Transverse colon (tissue), 4 donors: ENCODE results near the gene KCNQ4. TPM values are rescaled to one million over a fixed set of nuclear protein-coding genes. Genes with fewer than 3 reads are reported as not detected.

ENCODE experiments used
- DNase-seq: peaks from one replicate; pipeline ENCODE4 v3.0.0-alpha.2; 2019
- H3K27ac ChIP-seq, 4 donors: fragments of 200-600 bp; sonication (generic); 2 replicates each; pipeline ENCODE4 v1.5.1; 2016 to 2018; ENCODE audit warnings: inconsistent platforms in 4 of 4
- H3K27me3 ChIP-seq: fragments of 200-600 bp; sonication (generic); 2 replicates; pipeline ENCODE4 v1.5.1; 2017; ENCODE audit warnings: inconsistent platforms
- H3K36me3 ChIP-seq, 4 donors: fragments of 200-600 bp; sonication (generic); 2 replicates each; pipeline ENCODE4 v1.5.1; 2017 to 2019; ENCODE audit warnings: inconsistent platforms in 4 of 4
- H3K4me1 ChIP-seq, 4 donors: fragments of 200-600 bp; sonication (generic); 2 replicates each; pipeline ENCODE4 v1.5.1; 2017 to 2020; ENCODE audit warnings: inconsistent platforms in 4 of 4
- H3K4me3 ChIP-seq, 4 donors: fragments of 200-600 bp; sonication (generic); 1 replicate in 1 of 4; 2 replicates in 3 of 4; pipeline versions ENCODE4 v1.5.1 to v1.6.1; 2017 to 2019; ENCODE audit warnings: inconsistent platforms in 4 of 4
- H3K9me3 ChIP-seq, 2 donors: fragments of 200-600 bp; sonication (generic); 2 replicates each; pipeline ENCODE4 v1.5.1; 2017 to 2019; ENCODE audit warnings: inconsistent platforms in 2 of 2
- EP300 ChIP-seq: sonication (generic); formaldehyde crosslinking; IDR thresholded peaks from one replicate; pipeline ENCODE4 v1.6.1; 2017; ENCODE audit warnings: antibody characterized with exemption, low read depth
- POLR2A ChIP-seq: fragments of 450-650 bp; IDR thresholded peaks from one replicate; pipeline ENCODE4 v1.6.1; 2016; ENCODE audit warnings: antibody characterized with exemption, mild to moderate bottlenecking, moderate library complexity
- POLR2AphosphoS5 ChIP-seq, 3 donors: sonication (generic); formaldehyde crosslinking; IDR thresholded peaks; one replicate each; pipeline ENCODE4 v1.6.1; 2016; ENCODE audit warnings: antibody characterized with exemption in 3 of 3
- WGBS, 2 donors: methylation state at CpG; one replicate each; pipeline ENCODE4 v1.1.5; 2018; ENCODE audit warnings: low coverage in 1 of 2; 5-methylcytosine and 5-hydroxymethylcytosine counted together
- in situ Hi-C, 4 donors: fragments of 200-750 bp; cut with MboI; loops; one replicate each; pipeline versions ENCODE4 v1.15.0 to v1.15.1; 2017; ENCODE audit warnings: low sequenced_read_pairs in 3 of 4, low pct_ligation_motif_present in 1 of 4, low pct_unique_long_range_greater_than_20kb in 1 of 4
- intact Hi-C: fragments of 100-400 bp; cut with DNase I; formaldehyde crosslinking; loops from one replicate; pipeline ENCODE4 v1.15.1; 2023; ENCODE audit warnings: low total_unique reads
- total RNA-seq, 4 donors: library from RNA; depleted of rRNA; stranded (reverse); fragments of >200 nt; gene quantifications; one replicate each; pipeline ENCODE4 v1.1.0, GENCODE V29; 2016
- TF ChIP-seq, protein P1 (sequence below), 5 experiments: fragments of 200-600 bp in 3 of 5; fragments of 450-650 bp in 2 of 5; sonication (generic) in 3 of 5; IDR thresholded peaks; 1 replicate in 2 of 5; 2 replicates in 3 of 5; pipeline ENCODE4 v1.5.1; 2016 to 2017; ENCODE audit warnings: antibody characterized with exemption in 5 of 5, inconsistent platforms in 3 of 5, mild to moderate bottlenecking in 2 of 5, moderate library complexity in 1 of 5

The KCNQ4 gene
- total RNA-seq, 4 donors from 2014 or later = 3.1 to 33.7 (median 3.6) TPM

DNA sequence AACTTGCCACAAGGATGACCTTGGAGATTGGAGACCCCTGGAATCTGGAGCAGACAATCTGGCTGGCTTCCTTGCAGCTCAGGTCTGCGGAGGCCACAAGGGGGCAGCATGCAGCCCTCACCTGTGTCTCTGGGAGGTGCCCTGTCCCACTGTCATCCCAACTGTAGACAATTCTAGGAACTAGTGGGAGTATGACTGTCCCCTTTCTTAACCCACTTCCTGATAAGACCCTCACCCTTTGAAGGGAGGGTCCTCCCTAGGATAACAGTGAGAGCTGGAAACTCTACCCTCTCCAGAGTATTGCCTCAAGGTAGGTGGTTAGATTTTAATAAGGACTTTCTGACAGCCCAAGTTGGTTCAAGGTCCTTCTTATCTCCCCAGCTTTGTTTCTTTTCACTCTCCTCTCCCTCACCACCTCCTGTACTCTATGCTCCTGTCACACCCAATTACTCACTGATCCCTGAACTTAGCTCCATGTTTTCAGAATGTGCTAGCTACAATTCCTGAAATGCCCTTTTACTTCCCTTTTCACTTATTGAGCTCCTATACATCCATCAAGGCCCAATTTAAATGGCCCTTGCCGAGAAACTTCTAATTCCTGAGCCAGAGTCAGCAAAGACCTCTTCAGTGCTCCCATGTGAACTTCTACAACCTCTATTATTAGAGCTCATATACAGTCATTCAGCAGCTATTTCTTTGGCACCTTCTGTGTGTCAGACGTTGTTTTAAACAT lies 9.2 kb upstream of the KCNQ4 start:
- 0 to 51% methylated on average over 1 to 3 of the region's 3 CpGs for WGBS, 2 donors
- DNase-seq = peak; percentile 72
- H3K9me3 ChIP-seq = no peaks in the 10 kb centered on the region
- no peaks in the 10 kb centered on the region for H3K27me3 ChIP-seq
- no peak overlapping the region for H3K27ac ChIP-seq
- TF ChIP-seq POLR2A (no peak), POLR2AphosphoS5 (IDR thresholded peaks at IDR 0.05) (no peak)
- TF ChIP-seq, protein P1, sequence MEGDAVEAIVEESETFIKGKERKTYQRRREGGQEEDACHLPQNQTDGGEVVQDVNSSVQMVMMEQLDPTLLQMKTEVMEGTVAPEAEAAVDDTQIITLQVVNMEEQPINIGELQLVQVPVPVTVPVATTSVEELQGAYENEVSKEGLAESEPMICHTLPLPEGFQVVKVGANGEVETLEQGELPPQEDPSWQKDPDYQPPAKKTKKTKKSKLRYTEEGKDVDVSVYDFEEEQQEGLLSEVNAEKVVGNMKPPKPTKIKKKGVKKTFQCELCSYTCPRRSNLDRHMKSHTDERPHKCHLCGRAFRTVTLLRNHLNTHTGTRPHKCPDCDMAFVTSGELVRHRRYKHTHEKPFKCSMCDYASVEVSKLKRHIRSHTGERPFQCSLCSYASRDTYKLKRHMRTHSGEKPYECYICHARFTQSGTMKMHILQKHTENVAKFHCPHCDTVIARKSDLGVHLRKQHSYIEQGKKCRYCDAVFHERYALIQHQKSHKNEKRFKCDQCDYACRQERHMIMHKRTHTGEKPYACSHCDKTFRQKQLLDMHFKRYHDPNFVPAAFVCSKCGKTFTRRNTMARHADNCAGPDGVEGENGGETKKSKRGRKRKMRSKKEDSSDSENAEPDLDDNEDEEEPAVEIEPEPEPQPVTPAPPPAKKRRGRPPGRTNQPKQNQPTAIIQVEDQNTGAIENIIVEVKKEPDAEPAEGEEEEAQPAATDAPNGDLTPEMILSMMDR (IDR thresholded peaks at IDR 0.05) = peak; percentile 72 to 84 (median 82)
- in situ Hi-C loops (loop anchor here in 1 of 4 donors (10.0 kb wide), 1 partner anchor 70 kb away; no protein-coding TSS in a partner anchor), intact Hi-C loops (loop anchor here (5.0 kb wide), 1 partner anchor 73 kb away; no protein-coding TSS in a partner anchor)
- peaks cover 0 to 23% (median 9%) of the 10 kb centered on the region in 4 donors for H3K36me3 ChIP-seq
- H3K4me3 ChIP-seq = no peak overlapping the region
- peaks cover 3 to 6% (median 4%) of the 10 kb centered on the region in 4 donors for H3K4me1 ChIP-seq

DNA sequence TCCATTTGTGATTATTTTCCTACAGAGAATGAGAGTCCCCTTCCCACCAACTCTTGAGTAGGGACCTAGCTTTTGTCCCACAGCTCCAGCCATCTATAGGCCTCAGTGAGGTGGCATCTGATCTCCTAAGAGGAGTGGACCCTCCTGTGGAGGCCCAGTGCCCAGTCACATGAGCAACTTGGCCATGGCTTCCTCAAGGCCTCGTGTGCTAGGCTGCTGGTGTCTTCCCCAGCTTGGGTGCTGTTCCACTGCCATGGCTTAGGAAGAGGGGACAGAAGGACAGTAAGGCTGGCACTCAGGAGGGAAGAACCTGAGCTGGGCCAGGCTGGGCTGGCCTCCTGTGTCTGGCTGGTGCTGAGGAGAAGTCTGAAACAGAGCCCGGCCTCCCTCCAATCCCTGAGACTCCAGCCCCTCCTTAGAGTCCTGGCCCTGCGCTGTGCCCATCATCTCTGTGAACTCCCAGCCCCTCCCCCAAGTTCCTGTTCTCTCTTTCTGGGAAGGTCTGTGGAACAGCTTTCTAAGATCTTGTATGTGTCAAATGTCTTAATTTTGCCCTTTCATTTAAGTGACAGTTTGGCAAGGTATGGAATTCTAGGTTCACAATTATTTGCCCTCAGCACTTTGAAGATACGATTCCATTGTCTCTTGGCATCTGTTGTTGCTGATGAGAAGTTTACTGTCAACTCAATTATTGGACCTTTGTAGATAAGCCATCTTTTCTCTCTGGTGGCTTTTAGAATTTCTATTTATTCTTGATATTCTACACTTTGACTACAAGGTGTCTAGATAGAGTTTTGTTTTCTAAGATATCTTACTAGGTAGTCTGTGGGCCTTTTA lies 7.1 kb upstream of the KCNQ4 start:
- 96 to 100% methylated on average over 1 to 4 of the region's 4 CpGs for WGBS, 2 donors
- TF ChIP-seq EP300 (no peak), POLR2A (no peak), POLR2AphosphoS5 (IDR thresholded peaks at IDR 0.05) (no peak)
- TF ChIP-seq, protein P1 (IDR thresholded peaks at IDR 0.05) = no peak
- Histone ChIP-seq H3K27ac (no peak overlapping the region), H3K27me3 (no peaks in the 10 kb centered on the region), H3K4me1 (peaks cover 3 to 6% (median 4%) of the 10 kb centered on the region in 4 donors), H3K36me3 (peaks cover 0 to 15% (median 0%) of the 10 kb centered on the region in 4 donors), H3K9me3 (no peaks in the 10 kb centered on the region), H3K4me3 (no peak overlapping the region)
- intact Hi-C loops (no loop called here), in situ Hi-C loops (loop anchor here in 1 of 4 donors (10.0 kb wide), 1 partner anchor 68 kb away; no protein-coding TSS in a partner anchor)
- DNase-seq = no peak

DNA sequence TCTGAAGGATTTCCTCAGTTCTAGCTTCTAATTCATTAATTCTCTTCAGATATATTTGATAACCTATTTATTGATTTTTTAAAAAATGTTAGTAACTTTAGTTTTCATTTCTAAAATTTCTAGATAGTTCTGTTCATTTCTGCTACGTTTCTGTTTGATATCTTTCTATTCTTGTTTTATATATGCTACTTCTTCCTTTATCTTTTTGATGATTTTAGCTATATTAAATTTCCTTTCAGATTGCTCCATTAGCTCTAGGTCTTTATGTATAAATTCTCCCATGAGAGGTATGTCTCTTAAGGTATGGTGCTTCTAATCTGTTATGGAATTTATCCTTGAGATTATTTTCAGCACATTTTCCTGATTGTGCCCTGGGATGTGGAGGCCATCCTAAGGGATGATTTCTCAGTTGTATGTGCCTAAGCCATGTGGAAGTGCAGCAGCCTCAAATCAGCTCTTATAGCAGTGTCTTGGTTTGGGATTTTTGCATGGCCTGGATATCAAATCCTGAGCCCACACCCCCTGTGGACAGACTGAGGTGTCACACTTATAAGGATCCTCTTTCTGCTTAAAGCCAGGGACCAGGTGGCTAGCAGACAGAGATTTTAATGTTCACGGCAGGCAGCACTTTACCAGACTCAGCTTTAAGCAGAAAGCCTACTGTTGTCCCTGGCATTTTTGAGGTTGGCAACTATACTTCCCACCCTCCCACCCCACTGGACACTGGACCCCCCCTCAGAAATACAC lies 6.2 kb upstream of the KCNQ4 start:
- intact Hi-C loops (no loop called here), in situ Hi-C loops (loop anchor here in 1 of 4 donors (10.0 kb wide), 1 partner anchor 67 kb away; no protein-coding TSS in a partner anchor)
- WGBS, 2 donors = 93 to 98% methylated on average over 2 of the region's 2 CpGs

More for the DNA sequence above, 6.2 kb upstream of the KCNQ4 start:
- Histone ChIP-seq H3K4me3 (no peak overlapping the region), H3K36me3 (peaks cover 0 to 13% (median 0%) of the 10 kb centered on the region in 4 donors), H3K9me3 (no peaks in the 10 kb centered on the region), H3K27ac (no peak overlapping the region), H3K4me1 (peaks cover 7 to 10% (median 9%) of the 10 kb centered on the region in 4 donors), H3K27me3 (no peaks in the 10 kb centered on the region)
- TF ChIP-seq, protein P1 (IDR thresholded peaks at IDR 0.05) = no peak
- TF ChIP-seq EP300 = no peak
- no peak for TF ChIP-seq POLR2AphosphoS5 (IDR thresholded peaks at IDR 0.05)
- TF ChIP-seq POLR2A = no peak
- no peak for DNase-seq
